ENCODE data around the gene FAM120C. TPM values are rescaled to one million over a fixed set of nuclear protein-coding genes. Genes with fewer than 3 reads are reported as not detected.

Gene FAM120C
- total RNA-seq, 1 experiment from 2014 or later = 6.1 TPM

DNA sequence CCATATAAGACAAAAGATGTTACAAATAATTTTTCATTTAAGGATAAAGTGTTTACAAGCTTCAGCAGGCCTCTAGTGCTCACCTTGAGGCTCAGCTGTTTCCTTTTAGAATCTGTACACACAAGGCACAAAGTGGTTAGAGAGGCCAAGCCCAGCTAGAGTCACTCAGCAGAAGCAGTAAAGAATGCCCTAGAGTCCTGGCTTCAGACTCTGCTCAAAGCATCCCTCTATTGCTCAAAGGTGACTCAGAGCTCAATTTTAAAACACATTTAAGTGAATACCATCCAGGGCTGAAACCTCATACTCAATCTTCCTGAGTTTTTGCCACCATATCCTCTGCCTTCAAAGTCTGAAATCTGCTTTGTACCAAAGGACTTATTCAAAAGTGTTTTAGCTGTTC, 116.2 kb downstream of the FAM120C start (continued):
- TF ChIP-seq, protein P1, sequence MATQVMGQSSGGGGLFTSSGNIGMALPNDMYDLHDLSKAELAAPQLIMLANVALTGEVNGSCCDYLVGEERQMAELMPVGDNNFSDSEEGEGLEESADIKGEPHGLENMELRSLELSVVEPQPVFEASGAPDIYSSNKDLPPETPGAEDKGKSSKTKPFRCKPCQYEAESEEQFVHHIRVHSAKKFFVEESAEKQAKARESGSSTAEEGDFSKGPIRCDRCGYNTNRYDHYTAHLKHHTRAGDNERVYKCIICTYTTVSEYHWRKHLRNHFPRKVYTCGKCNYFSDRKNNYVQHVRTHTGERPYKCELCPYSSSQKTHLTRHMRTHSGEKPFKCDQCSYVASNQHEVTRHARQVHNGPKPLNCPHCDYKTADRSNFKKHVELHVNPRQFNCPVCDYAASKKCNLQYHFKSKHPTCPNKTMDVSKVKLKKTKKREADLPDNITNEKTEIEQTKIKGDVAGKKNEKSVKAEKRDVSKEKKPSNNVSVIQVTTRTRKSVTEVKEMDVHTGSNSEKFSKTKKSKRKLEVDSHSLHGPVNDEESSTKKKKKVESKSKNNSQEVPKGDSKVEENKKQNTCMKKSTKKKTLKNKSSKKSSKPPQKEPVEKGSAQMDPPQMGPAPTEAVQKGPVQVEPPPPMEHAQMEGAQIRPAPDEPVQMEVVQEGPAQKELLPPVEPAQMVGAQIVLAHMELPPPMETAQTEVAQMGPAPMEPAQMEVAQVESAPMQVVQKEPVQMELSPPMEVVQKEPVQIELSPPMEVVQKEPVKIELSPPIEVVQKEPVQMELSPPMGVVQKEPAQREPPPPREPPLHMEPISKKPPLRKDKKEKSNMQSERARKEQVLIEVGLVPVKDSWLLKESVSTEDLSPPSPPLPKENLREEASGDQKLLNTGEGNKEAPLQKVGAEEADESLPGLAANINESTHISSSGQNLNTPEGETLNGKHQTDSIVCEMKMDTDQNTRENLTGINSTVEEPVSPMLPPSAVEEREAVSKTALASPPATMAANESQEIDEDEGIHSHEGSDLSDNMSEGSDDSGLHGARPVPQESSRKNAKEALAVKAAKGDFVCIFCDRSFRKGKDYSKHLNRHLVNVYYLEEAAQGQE (IDR thresholded peaks at IDR 0.05; ENCODE audit: low read depth) = no peak
- TF ChIP-seq EGR1 (IDR thresholded peaks at IDR 0.05; ENCODE audit: low read depth) = no peak
- no peak for TF ChIP-seq SP1 (IDR thresholded peaks at IDR 0.05; ENCODE audit: low read depth)
- TF ChIP-seq EZH2 (IDR thresholded peaks at IDR 0.05) = no peak

DNA sequence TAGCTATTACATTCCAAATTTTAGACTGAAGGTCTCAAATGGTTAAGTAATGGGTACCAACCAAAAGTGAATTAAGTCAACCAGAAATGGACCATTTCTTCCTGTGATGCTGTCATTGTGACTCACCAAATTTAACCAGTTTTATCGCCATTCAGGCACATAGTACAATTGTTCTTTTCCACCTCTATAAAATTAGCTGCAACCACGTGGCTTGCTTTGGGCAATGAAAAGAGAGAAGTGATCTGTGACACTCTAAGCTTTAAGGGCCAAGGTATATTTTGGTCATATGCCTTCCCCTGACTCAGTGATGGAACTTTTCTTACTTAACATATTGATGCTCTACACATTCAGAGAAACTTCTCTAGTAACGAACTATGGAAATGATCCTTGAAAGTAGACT, 118.5 kb downstream of the FAM120C start:
- no peak overlapping the region for H3K4me3 ChIP-seq (replicated peaks in 1 of 2; ENCODE audit: low read depth in 1 of 2, low read length in 2 of 2)
- H3K9ac ChIP-seq (ENCODE audit: low read length) = no peak overlapping the region
- no peak overlapping the region for H3K4me2 ChIP-seq (ENCODE audit: low read length)
- H3K27ac ChIP-seq (ENCODE audit: low read depth, low read length) = no peak overlapping the region
- ATAC-seq (no peak), DNase-seq (ENCODE audit: low read depth, low spot score) (no peak)
- no peaks in the 10 kb centered on the region for H3K9me3 ChIP-seq (ENCODE audit: control insufficient read depth in 1 of 2, insufficient read depth in 1 of 2, low read depth in 1 of 2, low read length in 2 of 2)
- H4K20me1 ChIP-seq (ENCODE audit: insufficient read depth) = no peaks in the 10 kb centered on the region
- H3K4me1 ChIP-seq (ENCODE audit: control insufficient read depth in 1 of 2, insufficient read depth in 2 of 2, low read length in 2 of 2) = no peaks in the 10 kb centered on the region
- BruUV-seq (replicated peaks) = no TSS peak
- CTCF ChIA-PET = no interaction called here
- POLR2A ChIA-PET = no interaction called here
- RAD21 ChIA-PET (ENCODE audit: low non-redundant PET in 1 of 2, low total read pairs in 2 of 2, uncharacterized antibody in 2 of 2, unreplicated experiment in 2 of 2) = no interaction called here
- no peaks in the 10 kb centered on the region for H3K79me2 ChIP-seq (ENCODE audit: insufficient read depth, low read length)
- intact Hi-C loops (cut with micrococcal nuclease) = no loop called here
- no peaks in the 10 kb centered on the region for H3K27me3 ChIP-seq (ENCODE audit: insufficient read depth, low read length)
- H3K36me3 ChIP-seq (ENCODE audit: control insufficient read depth in 1 of 2, insufficient read depth in 2 of 2, low read length in 2 of 2) = no peaks in the 10 kb centered on the region
- H2AFZ ChIP-seq (ENCODE audit: low read depth, low read length, poor library complexity, severe bottlenecking) = no peak overlapping the region
- H3K9me2 ChIP-seq (ENCODE audit: insufficient read depth) = no peaks in the 10 kb centered on the region
- TF ChIP-seq YY1 (IDR thresholded peaks at IDR 0.05; ENCODE audit: extremely low read depth, insufficient replicate concordance, low read depth, low read length) (no peak), SRF (IDR thresholded peaks at IDR 0.05; ENCODE audit: low read depth) (no peak), POLR2AphosphoS5 (IDR thresholded peaks at IDR 0.05; ENCODE audit: low read depth, low read length) (no peak), EZH2 (IDR thresholded peaks at IDR 0.05) (no peak), TCF7L2 (IDR thresholded peaks at IDR 0.05; ENCODE audit: borderline replicate concordance, extremely low read depth, insufficient read depth, insufficient read length) (no peak), ELF1 (IDR thresholded peaks at IDR 0.05; ENCODE audit: borderline replicate concordance, low read depth) (no peak), EGR1 (IDR thresholded peaks at IDR 0.05; ENCODE audit: low read depth) (no peak), FOSL1 (IDR thresholded peaks at IDR 0.05; ENCODE audit: low read depth) (no peak), SP1 (IDR thresholded peaks at IDR 0.05; ENCODE audit: low read depth) (no peak), POLR2A (IDR thresholded peaks at IDR 0.05; ENCODE audit: borderline replicate concordance, extremely low read depth, insufficient read depth, insufficient read length) (no peak), EZH2phosphoT487 (IDR thresholded peaks at IDR 0.05; ENCODE audit: borderline replicate concordance) (no peak)
- TF ChIP-seq, protein P2, sequence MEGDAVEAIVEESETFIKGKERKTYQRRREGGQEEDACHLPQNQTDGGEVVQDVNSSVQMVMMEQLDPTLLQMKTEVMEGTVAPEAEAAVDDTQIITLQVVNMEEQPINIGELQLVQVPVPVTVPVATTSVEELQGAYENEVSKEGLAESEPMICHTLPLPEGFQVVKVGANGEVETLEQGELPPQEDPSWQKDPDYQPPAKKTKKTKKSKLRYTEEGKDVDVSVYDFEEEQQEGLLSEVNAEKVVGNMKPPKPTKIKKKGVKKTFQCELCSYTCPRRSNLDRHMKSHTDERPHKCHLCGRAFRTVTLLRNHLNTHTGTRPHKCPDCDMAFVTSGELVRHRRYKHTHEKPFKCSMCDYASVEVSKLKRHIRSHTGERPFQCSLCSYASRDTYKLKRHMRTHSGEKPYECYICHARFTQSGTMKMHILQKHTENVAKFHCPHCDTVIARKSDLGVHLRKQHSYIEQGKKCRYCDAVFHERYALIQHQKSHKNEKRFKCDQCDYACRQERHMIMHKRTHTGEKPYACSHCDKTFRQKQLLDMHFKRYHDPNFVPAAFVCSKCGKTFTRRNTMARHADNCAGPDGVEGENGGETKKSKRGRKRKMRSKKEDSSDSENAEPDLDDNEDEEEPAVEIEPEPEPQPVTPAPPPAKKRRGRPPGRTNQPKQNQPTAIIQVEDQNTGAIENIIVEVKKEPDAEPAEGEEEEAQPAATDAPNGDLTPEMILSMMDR (IDR thresholded peaks at IDR 0.05 in 2 of 3, conservative IDR thresholded peaks at IDR 0.05 in 1 of 3; ENCODE audit: borderline replicate concordance in 1 of 3, insufficient read depth in 1 of 3, low read depth in 2 of 3, low read length in 2 of 3) = no peak
- TF ChIP-seq, protein P3, sequence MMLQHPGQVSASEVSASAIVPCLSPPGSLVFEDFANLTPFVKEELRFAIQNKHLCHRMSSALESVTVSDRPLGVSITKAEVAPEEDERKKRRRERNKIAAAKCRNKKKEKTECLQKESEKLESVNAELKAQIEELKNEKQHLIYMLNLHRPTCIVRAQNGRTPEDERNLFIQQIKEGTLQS (IDR thresholded peaks at IDR 0.05) = no peak
- TF ChIP-seq, protein P4, sequence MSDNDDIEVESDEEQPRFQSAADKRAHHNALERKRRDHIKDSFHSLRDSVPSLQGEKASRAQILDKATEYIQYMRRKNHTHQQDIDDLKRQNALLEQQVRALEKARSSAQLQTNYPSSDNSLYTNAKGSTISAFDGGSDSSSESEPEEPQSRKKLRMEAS (IDR thresholded peaks at IDR 0.05) = no peak
- TF ChIP-seq, protein P1 (IDR thresholded peaks at IDR 0.05; ENCODE audit: low read depth) = no peak
